T-cell (primary cell): ENCODE results near the gene CTBS. TPM values are rescaled to one million over a fixed set of nuclear protein-coding genes. Genes with fewer than 3 reads are reported as not detected.

Experiments used
- ATAC-seq, 4 experiments: fragments of 200-7000 bp in 3 of 4; fragments of 150-1000 bp in 1 of 4; cut with Tn5 transposase; replicated peaks in 1 of 4; 1 replicate in 3 of 4; 2 replicates in 1 of 4; pipeline ENCODE4 v1.10.0; 2021; ENCODE audit warnings: moderate library complexity in 3 of 4, mild to moderate bottlenecking in 2 of 4, moderate number of reproducible peaks in 1 of 4
- CTCF ChIA-PET, 2 donors: fragments of 300-600 bp; sonication (Branson Sonifier 250); formaldehyde crosslinking; loops; one replicate each; lab custom pipeline; 2022; ENCODE audit warnings: antibody characterized with exemption in 2 of 2; lab: Charles Lee
- POLR2A ChIA-PET, 2 donors: fragments of 300-600 bp; sonication (Branson Sonifier 250); formaldehyde crosslinking; loops; one replicate each; lab custom pipeline; 2022; ENCODE audit warnings: antibody characterized with exemption in 2 of 2; lab: Charles Lee
- DNase-seq, 35 experiments: peaks; one replicate each; pipeline versions ENCODE4 v3.0.0 to v3.0.0-alpha.2; 2013 to 2023
- H3K27ac ChIP-seq: one replicate; pipeline ENCODE4 v1.5.1; 2013; ENCODE audit warnings: low read length
- H3K27me3 ChIP-seq, 2 experiments: replicated peaks in 1 of 2; 1 replicate in 1 of 2; 2 replicates in 1 of 2; pipeline versions ENCODE4 v1.6.1 to v1.7.0; 2013; ENCODE audit warnings: low read length in 1 of 2, mixed read lengths in 1 of 2; ENCODE audit not compliant: control insufficient read depth in 2 of 2, insufficient read depth in 2 of 2; ENCODE audit errors: extremely low read depth in 1 of 2
- H3K36me3 ChIP-seq, 2 donors: 1 replicate in 1 of 2; 2 replicates in 1 of 2; pipeline versions ENCODE4 v1.6.1 to v1.7.0; 2013; ENCODE audit warnings: low read length in 1 of 2; ENCODE audit not compliant: control insufficient read depth in 2 of 2, insufficient read depth in 1 of 2; ENCODE audit errors: extremely low read depth in 1 of 2
- H3K4me1 ChIP-seq, 2 experiments: 1 replicate in 1 of 2; 2 replicates in 1 of 2; pipeline versions ENCODE4 v1.6.1 to v1.7.0; 2013; ENCODE audit warnings: low read length in 2 of 2, mixed read lengths in 1 of 2; ENCODE audit not compliant: insufficient read depth in 2 of 2, control insufficient read depth in 1 of 2; ENCODE audit errors: extremely low read depth in 1 of 2
- H3K4me3 ChIP-seq, 2 donors: 1 replicate in 1 of 2; 2 replicates in 1 of 2; pipeline versions ENCODE4 v1.5.1 to v1.7.0; 2013; ENCODE audit warnings: mild to moderate bottlenecking in 2 of 2, low read length in 1 of 2, moderate library complexity in 1 of 2; ENCODE audit not compliant: control insufficient read depth in 1 of 2; ENCODE audit errors: extremely low read depth in 1 of 2
- H3K9me3 ChIP-seq: 2 replicates; pipeline ENCODE4 v1.7.0; 2013
- H3K27ac Mint-ChIP-seq, 2 donors: one replicate each; pipeline ENCODE4 v1.8.0; 2020 to 2021; ENCODE audit warnings: mild to moderate bottlenecking in 2 of 2, mixed read lengths in 2 of 2
- H3K27me3 Mint-ChIP-seq, 2 donors: one replicate each; pipeline ENCODE4 v1.8.0; 2021 to 2022; ENCODE audit warnings: mixed read lengths in 2 of 2
- H3K36me3 Mint-ChIP-seq: one replicate; pipeline ENCODE4 v1.8.0; 2021; ENCODE audit warnings: mixed read lengths
- H3K4me1 Mint-ChIP-seq, 3 donors: one replicate each; pipeline ENCODE4 v1.8.0; 2020 to 2022; ENCODE audit warnings: mixed read lengths in 3 of 3, mild to moderate bottlenecking in 1 of 3
- H3K4me3 Mint-ChIP-seq, 3 donors: one replicate each; pipeline ENCODE4 v1.8.0; 2020 to 2022; ENCODE audit warnings: mild to moderate bottlenecking in 3 of 3, mixed read lengths in 3 of 3, moderate library complexity in 3 of 3
- H3K9me3 Mint-ChIP-seq, 3 donors: one replicate each; pipeline ENCODE4 v1.8.0; 2020 to 2022; ENCODE audit warnings: mixed read lengths in 3 of 3
- WGBS: methylation state at CpG from one replicate; pipeline ENCODE4 v1.1.5; 2013; ENCODE audit warnings: missing lambda C conversion rate; ENCODE audit not compliant: insufficient coverage; 5-methylcytosine and 5-hydroxymethylcytosine counted together
- total RNA-seq, 35 experiments: library from RNA in 6 of 35; stranded (reverse) in 6 of 35; fragments of 120-200 nt in 1 of 35; gene quantifications; one replicate each; pipeline versions ENCODE4 v1.2.1 to v1.2.4 and lab custom pipeline; 2013 to 2026

The CTBS gene, protein sequence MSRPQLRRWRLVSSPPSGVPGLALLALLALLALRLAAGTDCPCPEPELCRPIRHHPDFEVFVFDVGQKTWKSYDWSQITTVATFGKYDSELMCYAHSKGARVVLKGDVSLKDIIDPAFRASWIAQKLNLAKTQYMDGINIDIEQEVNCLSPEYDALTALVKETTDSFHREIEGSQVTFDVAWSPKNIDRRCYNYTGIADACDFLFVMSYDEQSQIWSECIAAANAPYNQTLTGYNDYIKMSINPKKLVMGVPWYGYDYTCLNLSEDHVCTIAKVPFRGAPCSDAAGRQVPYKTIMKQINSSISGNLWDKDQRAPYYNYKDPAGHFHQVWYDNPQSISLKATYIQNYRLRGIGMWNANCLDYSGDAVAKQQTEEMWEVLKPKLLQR
- total RNA-seq: 10 to 100 TPM; 14.8 to 20.3 (median 16.4) TPM
- 16.6 TPM for total RNA-seq (2013)
- 7.2 to 33.3 (median 19.1) reads per million in 29 experiments for total RNA-seq (lab: John Stamatoyannopoulos, UW)

DNA sequence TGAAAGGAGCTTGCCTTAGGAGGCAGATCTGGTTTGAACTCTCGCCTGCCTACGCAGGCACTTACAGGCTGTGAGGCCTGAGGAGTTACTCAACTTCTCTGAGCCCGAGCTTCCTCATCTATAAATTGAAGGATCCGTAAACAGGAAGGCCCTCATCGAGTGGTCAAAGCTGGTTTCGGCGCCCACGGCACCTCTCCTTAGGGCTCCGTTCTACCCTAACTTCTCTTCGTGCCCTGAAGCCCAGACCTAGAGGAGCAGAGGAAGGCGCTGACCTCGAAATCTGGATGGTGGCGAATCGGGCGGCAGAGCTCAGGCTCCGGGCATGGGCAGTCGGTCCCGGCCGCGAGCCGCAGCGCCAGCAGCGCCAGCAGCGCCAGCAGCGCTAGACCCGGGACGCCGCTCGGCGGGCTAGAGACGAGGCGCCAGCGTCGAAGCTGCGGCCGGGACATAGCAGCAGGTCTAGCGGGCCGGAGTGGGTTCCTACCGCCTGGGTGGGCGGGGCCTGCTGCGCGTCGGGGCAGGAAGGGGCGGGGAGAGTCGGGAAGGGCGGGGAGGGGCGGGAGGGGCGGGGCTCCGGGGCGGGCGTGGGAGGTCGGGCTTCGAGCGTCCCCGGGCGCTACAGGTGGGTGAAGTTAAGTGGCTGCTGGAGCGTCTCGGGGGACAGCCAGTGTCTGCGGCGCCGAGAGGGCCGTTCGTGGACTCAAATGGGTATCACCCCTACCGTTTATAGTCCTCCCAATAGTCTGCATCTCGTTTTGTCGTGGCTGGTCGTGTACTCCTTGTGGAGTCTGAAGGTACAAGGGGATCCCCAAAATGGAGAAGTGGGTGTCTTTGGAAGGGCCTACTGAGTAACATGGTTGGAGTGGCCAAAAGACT, at the start of gene CTBS:
Gene CTBS (minus strand): TSS at position 474 of the 876 bp plus-strand sequence. CDS start 25 bp downstream, at position 449.
- Histone ChIP-seq H3K36me3 (no peaks in the 10 kb centered on the region), H3K4me1 (peaks cover 11 to 14% of the 10 kb centered on the region in 2 experiments), H3K27ac (peak within 1 kb of the TSS; percentile 94), H3K4me3 (peak within 1 kb of the TSS; percentile 78 to 82), H3K9me3 (no peaks in the 10 kb centered on the region), H3K27me3 (no peaks in the 10 kb centered on the region)
- CTCF ChIA-PET: interaction anchor here (0.5 to 2.3 kb wide), 10 partner anchors 9 to 681 kb away, joined by 3 to 12 read pairs (median 4); partner anchors contain the start of genes GNG5 (in 1 of the 2), PRKACB (in 1 of the 2) and SPATA1 (in 1 of the 2)
- H3K4me1 Mint-ChIP-seq: peaks cover 41 to 52% (median 44%) of the 10 kb centered on the region in 3 donors
- POLR2A ChIA-PET: interaction anchor here (0.5 to 2.0 kb wide), 18 partner anchors 8 to 702 kb away, joined by 3 to 11 read pairs (median 3); partner anchors contain the start of genes BCL10 (in 1 of the 2), GNG5 (in 1 of the 2), PRKACB (in 1 of the 2) and RPF1 (in 1 of the 2)
- peak within 1 kb of the TSS; percentile 98 to 99 for H3K27ac Mint-ChIP-seq
- H3K27me3 Mint-ChIP-seq: no peaks in the 10 kb centered on the region
- H3K4me3 Mint-ChIP-seq: peak within 1 kb of the TSS; percentile 94 to 97 (median 97)
- H3K36me3 Mint-ChIP-seq: peaks cover 16% of the 10 kb centered on the region
- under 1% methylated on average over 37 of the region's 67 CpGs for WGBS
- DNase-seq: peak; percentile 62 to 92 (median 77)
- peak; percentile 91 to 97 (median 96) for ATAC-seq
- no peaks in the 10 kb centered on the region for H3K9me3 Mint-ChIP-seq

DNA sequence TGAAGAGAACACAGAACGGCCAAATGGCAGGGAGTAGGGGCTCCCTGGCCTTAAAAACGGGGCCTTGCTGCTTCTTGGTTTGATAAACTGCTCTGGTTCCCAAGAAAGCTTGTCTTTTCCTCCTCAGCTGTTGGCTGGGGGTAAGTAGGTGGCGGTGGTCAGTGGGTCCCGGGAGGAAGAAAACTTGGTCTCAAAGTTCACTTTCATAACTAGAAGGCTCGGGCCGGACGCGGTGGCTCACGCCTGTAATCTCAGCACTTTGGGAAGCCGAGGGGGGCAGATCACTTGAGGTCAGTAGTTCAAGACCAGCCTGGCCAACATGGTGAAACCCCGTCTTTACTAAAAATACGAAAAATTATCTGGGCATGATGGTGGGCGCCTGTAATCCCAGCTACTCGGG, 47.3 kb upstream of the CTBS start:
- Mint-ChIP-seq H3K4me3 (peak overlapping the region in 2 of 3 donors; percentile 7 to 81), H3K36me3 (no peaks in the 10 kb centered on the region), H3K27me3 (peaks cover 5 to 10% of the 10 kb centered on the region in 2 donors), H3K9me3 (no peaks in the 10 kb centered on the region), H3K4me1 (peaks cover 0 to 7% (median 5%) of the 10 kb centered on the region in 3 donors), H3K27ac (no peak overlapping the region)
- DNase-seq: peak in 1 of 35 experiments; percentile 2
- ChIA-PET CTCF (interaction anchor here (0.6 to 3.0 kb wide), 5 partner anchors 20 to 480 kb away, joined by 3 to 16 read pairs (median 5); no protein-coding TSS in a partner anchor), POLR2A (no interaction called here)
- Histone ChIP-seq H3K36me3 (no peaks in the 10 kb centered on the region), H3K9me3 (no peaks in the 10 kb centered on the region), H3K27ac (no peak overlapping the region), H3K27me3 (peaks cover 0 to 3% of the 10 kb centered on the region in 2 experiments), H3K4me3 (no peak overlapping the region), H3K4me1 (peaks cover 0 to 9% of the 10 kb centered on the region in 2 experiments)
- 92% methylated on average over 14 of the region's 14 CpGs for WGBS
- ATAC-seq: no peak

GRCh38 chr1:84620720-84621313, 46.6 kb upstream of the CTBS start:
- Mint-ChIP-seq H3K9me3 (no peaks in the 10 kb centered on the region), H3K4me3 (peak overlapping the region; percentile 81 to 87 (median 86)), H3K36me3 (no peaks in the 10 kb centered on the region), H3K27me3 (peaks cover 0 to 4% of the 10 kb centered on the region in 2 donors), H3K4me1 (peaks cover 0 to 7% (median 5%) of the 10 kb centered on the region in 3 donors), H3K27ac (peak overlapping the region in 1 of 2 donors; percentile 87)
- peak; percentile 45 to 86 (median 70) for DNase-seq
- no peak overlapping the region for H3K27ac ChIP-seq
- WGBS: 2% methylated on average over 36 of the region's 46 CpGs
- ChIA-PET POLR2A (no interaction called here), CTCF (interaction anchor here (0.5 to 2.9 kb wide), 15 partner anchors 14 to 480 kb away, joined by 3 to 16 read pairs (median 4); partner anchors contain the start of gene PRKACB (in 1 of the 2))
- no peaks in the 10 kb centered on the region for H3K36me3 ChIP-seq
- H3K4me1 ChIP-seq: peaks cover 0 to 9% of the 10 kb centered on the region in 2 experiments
- H3K9me3 ChIP-seq: no peaks in the 10 kb centered on the region
- ATAC-seq: peak; percentile 91 to 95 (median 92)
- peak overlapping the region; percentile 65 to 69 for H3K4me3 ChIP-seq
- H3K27me3 ChIP-seq: peaks cover 0 to 3% of the 10 kb centered on the region in 2 experiments

DNA sequence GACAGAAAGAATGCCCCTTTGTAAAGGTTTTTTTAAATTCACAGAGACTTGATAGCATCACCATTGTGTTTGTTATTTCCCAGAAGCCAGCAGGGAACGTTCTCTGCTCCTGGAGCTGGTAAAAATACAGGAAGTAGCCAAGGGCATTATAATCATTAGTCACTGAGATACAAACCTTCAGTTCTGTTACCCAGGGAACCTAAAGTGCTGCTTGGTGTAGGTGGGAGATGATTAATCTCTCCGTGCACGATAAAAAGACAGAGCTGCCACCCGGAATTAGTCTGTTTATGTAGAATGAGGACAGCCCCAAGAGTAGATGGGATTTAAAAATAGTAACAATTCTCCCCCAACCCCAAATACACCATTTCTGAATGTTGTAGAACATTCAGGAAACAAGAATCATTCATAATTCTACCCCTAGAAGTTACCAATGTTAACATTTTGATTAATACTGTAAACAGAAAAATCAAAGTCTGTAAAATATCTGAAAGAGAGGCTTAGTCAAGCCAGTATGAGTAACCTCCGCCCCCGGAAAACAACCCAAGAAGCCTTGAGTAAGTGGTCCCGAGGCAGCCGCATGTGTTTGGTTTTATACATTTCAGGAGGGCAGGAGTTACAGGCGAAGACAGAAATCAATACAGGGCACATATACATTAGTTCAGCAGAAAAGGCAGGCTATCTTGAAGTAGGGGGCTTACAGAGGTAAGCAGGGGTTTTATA, 45.3 kb upstream of the CTBS start:
- Mint-ChIP-seq H3K36me3 (no peaks in the 10 kb centered on the region), H3K4me1 (peaks cover 0 to 7% (median 5%) of the 10 kb centered on the region in 3 donors), H3K27me3 (peaks cover 0 to 3% of the 10 kb centered on the region in 2 donors), H3K27ac (no peak overlapping the region), H3K4me3 (peak overlapping the region; percentile 46 to 81 (median 49)), H3K9me3 (no peaks in the 10 kb centered on the region)
- ATAC-seq (no peak), DNase-seq (peak in 1 of 35 experiments; percentile 2)
- ChIA-PET POLR2A (no interaction called here), CTCF (interaction anchor here (0.6 to 2.9 kb wide), 11 partner anchors 12 to 712 kb away, joined by 3 to 16 read pairs (median 4); partner anchors contain the start of gene PRKACB (in 2 of the 2))
- Histone ChIP-seq H3K27me3 (peaks cover 0 to 3% of the 10 kb centered on the region in 2 experiments), H3K27ac (no peak overlapping the region), H3K4me1 (peaks cover 0 to 9% of the 10 kb centered on the region in 2 experiments), H3K9me3 (no peaks in the 10 kb centered on the region), H3K4me3 (no peak overlapping the region), H3K36me3 (no peaks in the 10 kb centered on the region)
- 27% methylated on average over 3 of the region's 9 CpGs for whole genome bisulfite sequencing

DNA sequence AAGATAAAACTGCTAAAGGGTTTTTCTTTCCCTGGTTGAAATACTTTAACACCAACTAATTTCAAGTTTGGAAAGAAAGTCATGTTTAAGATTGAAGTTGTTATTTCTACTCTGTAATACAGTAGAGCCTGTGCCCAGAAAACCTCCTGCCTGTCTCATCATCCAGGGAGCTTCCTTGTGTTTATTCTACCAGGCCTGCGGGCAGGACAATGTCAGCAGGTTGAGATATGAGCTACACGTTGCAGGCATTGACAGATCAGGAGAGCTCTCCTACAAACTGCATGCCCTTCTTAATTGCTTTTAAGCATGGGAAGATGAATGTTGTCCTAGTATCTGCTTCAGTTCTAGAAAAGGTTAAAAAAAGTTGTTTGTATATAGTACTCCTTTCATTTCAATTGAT, 43.1 kb upstream of the CTBS start:
- H3K36me3 ChIP-seq: no peaks in the 10 kb centered on the region
- H3K9me3 ChIP-seq: no peaks in the 10 kb centered on the region
- DNase-seq (no peak), ATAC-seq (no peak)
- H3K4me3 Mint-ChIP-seq: no peak overlapping the region
- no peak overlapping the region for H3K4me3 ChIP-seq
- WGBS: 100% methylated on average over 1 of the region's 2 CpGs
- peaks cover 8 to 10% (median 9%) of the 10 kb centered on the region in 3 donors for H3K4me1 Mint-ChIP-seq
- peaks cover 0 to 8% (median 0%) of the 10 kb centered on the region in 3 donors for H3K9me3 Mint-ChIP-seq
- H3K4me1 ChIP-seq: peaks cover 0 to 9% of the 10 kb centered on the region in 2 experiments
- H3K27ac ChIP-seq: no peak overlapping the region
- CTCF ChIA-PET: no interaction called here
- H3K27me3 Mint-ChIP-seq: peaks cover 0 to 3% of the 10 kb centered on the region in 2 donors
- POLR2A ChIA-PET: no interaction called here
- H3K27ac Mint-ChIP-seq: no peak overlapping the region
- peaks cover 9% of the 10 kb centered on the region for H3K36me3 Mint-ChIP-seq
- peaks cover 0 to 3% of the 10 kb centered on the region in 2 experiments for H3K27me3 ChIP-seq
